GM18873 (cell line): ENCODE results near the gene MYO18A.
"Not testable (repeated sequence)": the region's sequence is repeated elsewhere in the genome, so short reads cannot be mapped to it uniquely, and the experiment has no call there.

ENCODE experiments used
- ATAC-seq: cut with Tn5 transposase; IDR thresholded peaks from one replicate; pipeline ENCODE4 v1.9.1; 2021; ENCODE audit warnings: mild to moderate bottlenecking, moderate library complexity, moderate number of reproducible peaks; ENCODE audit not compliant: unreplicated experiment, low FRiP score

Gene MYO18A

GRCh38 chr17:29088782-29089181, 91.4 kb downstream of the MYO18A start:
- ATAC-seq, result not testable (repeated sequence)

GRCh38 chr17:29086628-29087332, 93.4 kb downstream of the MYO18A start:
- ATAC-seq, result no peak

DNA sequence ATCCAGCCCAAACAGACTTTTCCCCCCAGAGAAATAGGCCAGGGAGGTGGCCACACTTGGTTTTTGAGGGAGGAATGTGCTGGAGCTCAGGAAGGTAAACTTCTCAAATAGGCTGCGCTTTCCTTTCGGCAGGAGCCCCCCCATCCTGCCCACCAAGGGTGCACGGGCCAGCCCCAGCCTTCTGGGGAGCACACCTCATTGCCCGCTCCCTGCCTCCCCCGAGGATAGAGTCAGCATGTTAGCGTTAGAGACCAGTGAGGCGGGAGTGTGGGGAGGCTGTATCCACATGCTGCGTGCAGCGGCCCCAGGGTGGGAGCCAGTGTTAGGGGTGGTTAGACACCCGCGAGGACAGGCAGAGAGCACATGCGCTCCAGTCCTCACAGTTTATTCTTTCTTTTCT, 95.0 kb downstream of the MYO18A start:
- ATAC-seq, result no peak

DNA sequence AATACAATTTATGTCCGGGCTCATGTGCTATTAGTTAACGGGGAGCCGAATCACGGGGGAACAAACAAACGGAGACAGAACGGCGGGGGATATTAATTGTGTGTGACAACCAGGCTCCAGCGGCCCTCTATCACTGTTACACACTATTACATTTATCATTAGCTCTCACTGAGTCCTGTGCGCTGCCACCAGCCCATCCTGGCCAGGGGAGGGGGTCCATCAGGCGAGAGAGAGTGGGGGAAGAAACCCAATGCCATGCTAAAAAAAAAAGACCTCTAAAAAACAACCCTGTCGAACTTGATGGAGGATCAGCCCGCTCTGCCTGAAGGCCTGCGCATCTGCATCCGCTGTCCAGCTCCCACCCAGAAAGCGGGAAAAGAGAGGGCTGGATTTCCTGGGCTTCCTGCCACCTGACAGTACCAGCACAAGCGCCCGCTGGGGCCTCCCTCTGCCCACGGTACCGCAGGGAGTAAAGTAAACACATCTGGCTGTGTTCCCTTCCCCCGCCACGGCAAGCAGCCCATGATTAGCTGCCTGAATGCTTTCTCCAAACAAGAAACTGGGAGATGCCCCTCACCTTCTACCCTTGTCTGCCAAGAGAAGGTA, 95.6 kb downstream of the MYO18A start:
- ATAC-seq, result no peak

DNA sequence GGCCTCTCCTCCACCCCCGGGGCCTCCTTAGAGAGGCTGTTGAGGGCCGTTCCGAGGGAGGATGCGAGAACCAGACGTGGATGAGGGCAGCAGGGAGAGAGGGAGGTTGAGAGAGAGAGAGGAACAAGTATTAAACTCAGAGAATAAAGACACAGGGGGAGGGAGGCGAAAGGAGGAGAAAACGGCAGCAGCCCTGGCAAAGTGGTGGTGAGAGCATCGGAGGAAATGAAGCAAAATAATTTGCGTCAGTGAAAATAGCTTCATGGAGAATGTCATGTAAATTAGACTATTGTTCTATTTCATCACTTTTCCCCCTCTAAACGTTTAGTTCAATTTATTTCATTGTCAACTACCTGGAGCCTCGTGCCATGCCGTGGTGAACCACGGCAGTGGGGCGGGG, 99.2 kb downstream of the MYO18A start:
- no peak for ATAC-seq

DNA sequence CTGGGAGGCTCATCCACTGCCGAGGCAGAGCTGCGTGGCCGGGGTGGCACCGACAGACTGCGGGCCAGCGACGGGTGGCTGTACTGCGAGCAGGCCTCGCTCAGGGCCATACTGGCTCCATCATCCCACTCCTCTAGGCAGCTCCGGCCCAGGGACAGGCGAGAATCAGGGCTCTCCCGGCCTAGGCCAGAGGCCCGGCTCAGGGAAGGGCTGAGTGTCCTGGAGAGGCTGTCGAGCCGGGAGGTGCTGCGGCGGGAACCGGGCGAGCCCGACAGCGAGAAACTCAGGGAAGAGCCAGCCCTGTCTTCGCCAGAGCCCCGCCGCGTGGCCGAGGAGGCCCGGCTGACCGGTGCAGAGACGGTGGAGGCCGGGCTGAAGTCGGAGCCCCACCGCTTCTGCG, 99.9 kb downstream of the MYO18A start:
- no peak for ATAC-seq

DNA sequence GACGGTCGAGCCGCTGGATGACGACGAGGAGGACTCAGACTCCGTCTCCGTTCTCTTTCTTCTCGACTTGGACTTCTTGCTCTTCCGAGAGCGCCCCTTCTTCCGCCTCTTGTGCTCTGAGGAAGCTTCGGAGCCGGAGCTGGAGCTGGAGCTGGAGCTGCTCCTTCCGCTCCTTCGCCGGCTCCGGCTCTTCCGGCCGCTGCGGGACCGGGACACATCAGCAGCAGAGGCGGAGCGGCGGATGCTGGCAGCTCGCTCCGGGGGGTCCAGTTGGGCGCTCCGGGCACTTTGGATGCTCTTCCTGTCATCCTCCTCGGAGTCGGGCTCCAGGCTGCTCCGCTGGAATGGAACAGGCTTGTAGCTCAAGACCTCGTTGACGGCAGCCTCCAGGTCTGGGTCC, 100.3 kb downstream of the MYO18A start:
- no peak for ATAC-seq

DNA sequence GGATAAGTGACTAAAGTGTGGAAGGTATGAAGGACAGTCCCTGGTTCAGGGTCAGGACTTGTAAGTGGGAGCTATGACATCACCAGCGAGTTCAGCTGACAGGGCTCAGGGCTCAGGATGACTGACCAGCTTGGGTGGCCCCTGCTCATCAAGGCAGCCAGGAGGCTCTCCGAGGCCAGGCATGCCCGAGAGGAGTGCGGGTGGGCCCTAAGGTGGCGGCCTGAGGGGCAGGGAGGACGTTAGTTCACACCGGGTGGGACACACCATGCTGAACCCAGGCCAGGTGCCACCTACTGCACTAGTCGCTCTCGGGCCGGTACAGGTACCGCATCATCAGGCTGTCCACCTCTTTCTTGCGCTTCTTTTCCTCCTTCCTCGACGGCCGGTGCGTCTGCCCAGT, 100.8 kb downstream of the MYO18A start:
- no peak for ATAC-seq

- ATAC-seq, result no peak
These were observed 101.8 kb downstream of the MYO18A start for GRCh38 chr17:29078183-29079045.

DNA sequence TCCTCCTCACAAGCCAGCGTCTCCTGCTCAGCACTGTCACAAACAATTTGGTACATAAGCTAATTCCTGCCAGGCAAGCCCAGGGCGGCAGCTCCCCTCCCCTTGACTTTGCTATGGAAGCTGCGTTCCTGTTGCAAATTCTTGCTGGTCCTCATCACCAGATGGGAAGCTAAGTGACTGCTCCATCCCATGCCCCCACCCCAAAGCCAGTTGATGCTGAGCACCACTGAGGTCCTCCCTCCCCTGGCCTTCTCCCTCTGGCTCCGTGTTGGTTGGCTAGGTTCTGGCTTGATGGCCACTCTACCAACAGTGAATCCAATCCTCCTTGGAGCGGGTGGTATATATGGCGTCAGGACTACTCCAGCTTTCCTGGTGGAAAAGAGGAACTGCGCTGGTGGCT, 102.9 kb downstream of the MYO18A start:
- ATAC-seq, result no peak

GRCh38 chr17:29076722-29077121, 103.5 kb downstream of the MYO18A start:
- ATAC-seq, result no peak

DNA sequence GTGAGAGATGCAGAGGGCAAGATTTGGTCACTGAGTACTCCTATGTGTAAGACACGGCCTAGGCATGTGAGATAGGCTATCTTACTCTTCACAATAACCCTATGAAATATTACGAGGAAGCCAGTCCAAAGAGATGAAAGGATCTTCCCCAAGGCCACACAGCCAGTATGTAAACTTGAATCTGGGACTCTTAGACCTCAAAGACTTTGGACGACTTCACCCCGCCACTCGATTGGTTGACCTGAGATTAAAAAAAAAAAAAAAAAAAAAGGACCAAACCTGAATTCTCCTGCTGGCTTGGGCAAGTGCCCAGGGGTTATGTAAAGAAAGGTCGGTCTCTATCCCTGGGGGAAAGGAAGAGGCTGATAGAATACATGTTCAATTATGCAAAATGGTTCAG, 104.1 kb downstream of the MYO18A start:
- ATAC-seq, result no peak

GRCh38 chr17:29074488-29074887, 105.7 kb downstream of the MYO18A start:
- ATAC-seq, result no peak

GRCh38 chr17:29073520-29073919, 106.7 kb downstream of the MYO18A start:
- ATAC-seq, result no peak

DNA sequence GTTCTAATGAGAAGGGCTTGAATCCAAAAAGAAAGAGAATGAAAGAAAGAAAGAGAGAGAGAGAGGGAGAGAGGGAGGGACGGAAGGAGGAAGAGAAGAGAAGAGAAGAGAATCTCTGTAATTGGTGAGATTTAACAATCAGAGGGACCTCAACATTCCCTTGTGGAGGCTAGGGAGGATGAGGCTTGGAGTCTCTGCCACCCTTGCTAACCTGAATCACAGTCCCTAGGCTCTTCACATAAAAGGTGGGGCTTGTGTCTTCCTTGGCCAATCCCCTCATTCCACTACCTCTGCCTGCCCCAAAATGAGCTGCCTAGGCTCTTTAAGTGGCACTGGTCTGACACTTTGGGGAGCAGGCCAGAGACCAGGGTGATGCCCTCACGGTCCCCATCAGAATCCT, 107.2 kb downstream of the MYO18A start:
- no peak for ATAC-seq

- ATAC-seq, result no peak
These were observed 108.9 kb downstream of the MYO18A start for GRCh38 chr17:29071303-29071702.

- no peak for ATAC-seq
These were observed 109.4 kb downstream of the MYO18A start for GRCh38 chr17:29070781-29071180.

DNA sequence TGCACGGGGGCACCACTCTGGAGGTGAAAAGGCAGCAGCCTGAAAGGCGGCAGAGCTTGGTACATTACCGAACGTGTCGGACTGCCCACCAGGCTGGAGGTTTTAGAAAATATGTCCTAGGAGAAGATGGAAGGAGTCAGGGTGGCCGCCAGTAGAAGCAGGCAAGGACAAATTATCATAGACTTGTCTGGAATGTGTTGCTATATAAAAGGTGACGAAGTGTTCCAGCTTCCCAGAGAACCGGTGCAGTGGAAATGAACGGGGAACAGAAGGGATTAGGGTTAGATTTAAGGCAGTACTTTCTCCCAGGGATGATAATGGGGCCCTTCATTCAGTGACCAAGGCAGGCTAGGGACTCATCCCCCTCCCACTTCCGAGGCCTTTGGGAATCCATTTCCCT, 109.9 kb downstream of the MYO18A start:
- ATAC-seq, result no peak

GRCh38 chr17:29069526-29070041, 110.6 kb downstream of the MYO18A start:
- ATAC-seq, result no peak

DNA sequence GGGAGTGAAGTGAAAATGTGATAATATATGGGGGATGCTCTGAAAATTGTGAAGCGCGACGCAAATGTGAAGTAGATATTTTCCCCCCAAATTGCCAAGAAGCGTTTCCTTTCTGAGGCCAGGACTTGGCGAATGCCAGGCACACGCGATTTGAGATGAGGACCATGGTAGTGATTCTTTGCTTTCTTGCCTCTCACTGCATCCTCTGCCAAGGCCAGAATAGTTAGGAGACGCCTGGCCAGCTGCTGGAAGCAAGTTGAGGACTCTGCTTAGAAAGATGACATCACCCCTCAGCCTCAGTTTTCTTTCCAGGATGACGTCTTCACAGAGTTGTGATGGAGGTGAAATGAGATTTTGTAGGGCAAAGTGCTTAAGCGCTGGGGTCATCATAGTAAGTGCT, 111.4 kb downstream of the MYO18A start:
- ATAC-seq, result no peak

DNA sequence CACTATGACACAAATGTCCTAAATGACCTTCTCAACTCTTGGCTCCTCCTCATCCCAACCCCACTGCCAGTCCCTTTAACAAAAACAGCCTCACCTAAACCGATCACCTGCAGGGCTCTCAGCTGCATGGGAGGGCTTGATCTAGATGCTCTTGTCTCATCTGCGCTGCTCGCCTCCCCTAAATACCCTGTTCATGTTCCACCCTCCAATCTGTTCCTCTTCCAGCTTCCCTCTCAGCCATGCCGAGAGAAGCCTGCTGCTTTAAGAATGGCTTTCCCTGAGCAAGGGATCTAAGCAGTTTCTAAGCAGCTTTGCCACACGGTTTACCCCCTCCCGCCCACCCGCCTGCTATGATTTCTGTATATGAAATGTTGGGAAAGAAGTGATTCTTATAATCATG, 113.6 kb downstream of the MYO18A start:
- no peak for ATAC-seq
